Measurements from ENCODE around the gene TMC6. TPM values are rescaled to one million over a fixed set of nuclear protein-coding genes. Genes with fewer than 3 reads are reported as not detected.
A peak's percentile ranks its signal among the peaks of the same experiment; 100 is the strongest.

Gene TMC6
- total RNA-seq, 1 donor from 2014 or later: 6.9 TPM

DNA sequence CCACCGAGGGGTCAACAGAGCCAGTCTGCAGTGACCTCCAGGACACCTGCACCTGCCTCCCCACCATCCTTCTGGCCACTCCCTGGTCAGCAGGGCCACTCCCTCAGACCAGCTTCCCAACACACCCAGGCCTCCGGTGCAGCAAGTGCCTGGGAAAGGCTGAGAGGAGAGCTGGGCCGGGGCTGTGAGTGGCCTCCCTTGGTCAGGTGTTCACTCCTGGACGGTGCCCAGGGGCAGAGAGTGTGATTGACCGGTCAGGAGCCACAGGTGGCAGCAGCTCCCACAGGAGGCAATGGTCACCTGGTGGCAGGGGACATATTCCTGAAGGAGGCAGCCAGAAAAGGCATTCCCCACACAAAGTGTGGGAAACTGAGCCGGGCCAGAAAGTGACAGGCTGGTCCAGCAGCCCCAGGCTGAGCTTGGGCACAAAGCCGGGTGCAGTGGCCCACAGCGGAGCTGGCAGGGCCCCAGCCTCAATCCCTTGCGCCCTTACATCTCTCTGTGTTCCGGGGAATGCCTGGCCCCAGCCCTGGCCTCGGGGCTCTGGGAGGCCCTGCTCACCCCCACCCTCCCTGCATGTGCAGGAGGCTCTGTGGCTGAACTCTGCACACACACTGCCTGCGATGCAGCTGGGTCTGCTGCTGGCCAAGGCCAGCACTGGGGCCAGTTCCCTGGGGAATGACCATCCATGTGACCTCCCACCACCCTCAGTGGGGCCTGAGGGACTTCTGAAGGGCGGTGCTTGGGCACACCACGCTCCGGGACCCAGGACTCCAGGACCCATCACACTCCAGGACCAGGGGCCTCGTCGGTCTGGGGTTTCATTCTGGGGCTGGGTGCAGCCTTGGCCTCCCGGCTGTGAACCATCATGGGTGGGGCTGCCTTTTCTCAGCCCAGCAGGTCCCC, 16.4 kb upstream of the TMC6 start:
- H3K27me3 ChIP-seq: peaks cover 13% of the 10 kb centered on the region
- H4K20me1 ChIP-seq (ENCODE audit: low read depth): no peaks in the 10 kb centered on the region
- no peak for DNase-seq (ENCODE audit: low spot score)
- no peak overlapping the region for H3K27ac ChIP-seq
- Mint-ChIP-seq H3K27me3 (ENCODE audit: insufficient read depth, low read depth) (peaks cover 9% of the 10 kb centered on the region), H3K36me3 (no peaks in the 10 kb centered on the region), H3K9me3 (no peaks in the 10 kb centered on the region), H3K4me1 (peaks cover 21% of the 10 kb centered on the region), H3K4me3 (no peak overlapping the region), H3K27ac (no peak overlapping the region)
- no peak overlapping the region for H2AFZ ChIP-seq (replicated peaks)
- no peak overlapping the region for H3K9ac ChIP-seq
- H3K4me2 ChIP-seq: no peak overlapping the region
- no peaks in the 10 kb centered on the region for H3K9me3 ChIP-seq (ENCODE audit: low read depth)
- H3K4me1 ChIP-seq: no peaks in the 10 kb centered on the region
- peaks cover 6% of the 10 kb centered on the region for H3F3A ChIP-seq (ENCODE audit: low read depth)
- no peak overlapping the region for H3K4me3 ChIP-seq
- H3K79me2 ChIP-seq (ENCODE audit: low read depth): no peaks in the 10 kb centered on the region
- no peak for TF ChIP-seq EZH2phosphoT487 (IDR thresholded peaks at IDR 0.05)
- TF ChIP-seq EZH2 (IDR thresholded peaks at IDR 0.05): no peak
- TF ChIP-seq CTCF (IDR thresholded peaks at IDR 0.05): no peak
- H3K36me3 ChIP-seq: no peaks in the 10 kb centered on the region

DNA sequence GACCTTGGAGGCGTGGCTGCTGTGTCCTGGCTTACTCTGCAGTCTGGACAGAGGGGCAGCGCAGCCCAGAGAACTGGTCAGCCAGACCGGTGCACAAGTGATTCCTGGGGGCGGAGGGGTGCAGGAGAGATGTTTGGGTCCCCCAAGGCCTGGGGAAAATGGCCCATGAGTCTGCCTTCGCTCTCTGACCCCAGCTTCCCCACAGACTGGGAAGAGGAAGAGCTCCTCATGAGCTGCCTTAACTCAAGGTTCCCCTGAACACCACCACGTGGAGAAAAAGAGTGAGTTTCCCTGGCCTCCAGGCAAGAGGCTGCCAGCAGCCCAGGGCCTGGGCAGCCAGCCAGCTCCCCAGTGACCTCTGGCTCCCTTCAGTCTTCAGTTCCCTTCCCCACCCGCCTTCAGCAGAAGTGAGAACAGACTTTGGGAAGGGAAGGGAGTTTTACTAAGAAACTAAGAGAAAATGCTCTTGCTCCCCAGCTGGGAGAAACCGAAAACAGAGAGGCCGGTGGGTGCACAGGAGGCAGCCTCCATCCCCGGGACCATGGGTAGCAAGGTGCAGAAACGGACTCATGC, 15.7 kb upstream of the TMC6 start:
- H3K4me1 Mint-ChIP-seq: peaks cover 21% of the 10 kb centered on the region
- no peaks in the 10 kb centered on the region for H3K4me1 ChIP-seq
- no peak overlapping the region for H2AFZ ChIP-seq (replicated peaks)
- peaks cover 13% of the 10 kb centered on the region for H3K27me3 ChIP-seq
- peaks cover 9% of the 10 kb centered on the region for H3K27me3 Mint-ChIP-seq (ENCODE audit: insufficient read depth, low read depth)
- H3K4me2 ChIP-seq: no peak overlapping the region
- H3K4me3 ChIP-seq: no peak overlapping the region
- peak overlapping the region; percentile 69 for H3K27ac Mint-ChIP-seq
- no peaks in the 10 kb centered on the region for H4K20me1 ChIP-seq (ENCODE audit: low read depth)
- DNase-seq (ENCODE audit: low spot score): no peak
- TF ChIP-seq CTCF (IDR thresholded peaks at IDR 0.05) (no peak), EZH2 (IDR thresholded peaks at IDR 0.05) (no peak), EZH2phosphoT487 (IDR thresholded peaks at IDR 0.05) (no peak)
- H3K36me3 Mint-ChIP-seq: no peaks in the 10 kb centered on the region
- H3K79me2 ChIP-seq (ENCODE audit: low read depth): no peaks in the 10 kb centered on the region
- H3K9me3 Mint-ChIP-seq: no peaks in the 10 kb centered on the region
- no peak overlapping the region for H3K9ac ChIP-seq
- no peak overlapping the region for H3K4me3 Mint-ChIP-seq
- H3K9me3 ChIP-seq (ENCODE audit: low read depth): no peaks in the 10 kb centered on the region
- H3K36me3 ChIP-seq: no peaks in the 10 kb centered on the region
- H3K27ac ChIP-seq: no peak overlapping the region
- peaks cover 14% of the 10 kb centered on the region for H3F3A ChIP-seq (ENCODE audit: low read depth)

DNA sequence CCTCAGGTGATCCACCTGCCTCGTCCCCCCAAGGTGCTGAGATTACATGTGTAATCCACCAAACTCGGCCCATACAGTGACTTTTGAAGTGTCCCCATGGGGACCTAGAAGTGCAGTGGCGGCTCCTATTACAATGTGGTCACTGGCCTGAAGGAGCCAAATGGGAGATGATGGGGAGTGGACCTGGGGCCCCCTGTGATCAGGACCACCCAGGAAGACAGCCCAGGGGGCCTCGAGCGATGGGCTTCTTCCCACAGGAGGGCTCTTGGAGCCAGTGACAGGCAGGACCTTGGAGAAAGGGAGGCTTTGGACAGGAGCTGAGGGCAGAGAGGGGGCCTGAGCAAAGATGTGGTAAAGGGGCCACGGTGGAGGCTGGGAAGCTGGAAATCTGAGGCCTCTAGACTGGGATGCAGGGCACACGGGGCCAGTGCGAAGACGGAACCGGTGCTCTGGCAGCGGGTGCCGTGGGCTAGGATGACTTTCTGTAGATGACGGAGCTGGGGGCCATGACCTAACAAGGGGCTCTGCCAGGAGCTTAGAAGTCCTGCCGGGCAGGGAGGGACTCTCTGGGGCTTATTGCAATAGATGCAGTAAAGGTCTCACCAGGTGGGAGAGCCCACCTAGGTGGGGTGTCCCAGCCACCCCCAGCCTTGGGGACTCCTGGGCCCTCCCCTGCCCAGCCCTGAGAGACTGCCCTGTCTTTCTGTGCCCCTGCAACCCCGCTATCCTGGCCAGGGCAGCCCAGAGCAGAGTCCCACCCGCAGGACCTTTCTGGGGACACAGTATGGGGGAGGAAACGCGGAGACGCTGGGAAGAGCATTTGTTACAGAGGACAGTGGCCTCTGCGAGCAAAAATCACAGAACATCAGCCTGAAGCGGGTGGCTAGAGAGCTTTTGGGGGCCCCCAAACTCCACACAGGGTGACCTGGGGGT, 14.9 kb upstream of the TMC6 start:
- Histone ChIP-seq H3K4me2 (no peak overlapping the region), H2AFZ (replicated peaks) (no peak overlapping the region), H4K20me1 (ENCODE audit: low read depth) (no peaks in the 10 kb centered on the region), H3K79me2 (ENCODE audit: low read depth) (no peaks in the 10 kb centered on the region), H3F3A (ENCODE audit: low read depth) (peaks cover 19% of the 10 kb centered on the region), H3K4me1 (no peaks in the 10 kb centered on the region), H3K36me3 (no peaks in the 10 kb centered on the region), H3K4me3 (no peak overlapping the region), H3K27me3 (peaks cover 13% of the 10 kb centered on the region), H3K9me3 (ENCODE audit: low read depth) (no peaks in the 10 kb centered on the region), H3K27ac (no peak overlapping the region), H3K9ac (no peak overlapping the region)
- TF ChIP-seq EZH2phosphoT487 (IDR thresholded peaks at IDR 0.05) (no peak), EZH2 (IDR thresholded peaks at IDR 0.05) (no peak), CTCF (IDR thresholded peaks at IDR 0.05) (no peak)
- H3K36me3 Mint-ChIP-seq: no peaks in the 10 kb centered on the region
- DNase-seq (ENCODE audit: low spot score): no peak
- H3K27me3 Mint-ChIP-seq (ENCODE audit: insufficient read depth, low read depth): peaks cover 9% of the 10 kb centered on the region
- H3K4me1 Mint-ChIP-seq: peaks cover 18% of the 10 kb centered on the region
- no peaks in the 10 kb centered on the region for H3K9me3 Mint-ChIP-seq
- H3K4me3 Mint-ChIP-seq: no peak overlapping the region
- peak overlapping the region; percentile 76 for H3K27ac Mint-ChIP-seq

All from neural progenitor cell (in vitro differentiated cells).